ENCODE data around the gene RNF113B. TPM values are rescaled to one million over a fixed set of nuclear protein-coding genes. Genes with fewer than 3 reads are reported as not detected.

The RNF113B gene
- total and polyA plus RNA-seq, 2 experiments from 2014 or later: 0.94 TPM; not detected in 1

- peak within 1 kb of the TSS; percentile 92 for H3K4me3 ChIP-seq
- peaks cover 36% of the 10 kb centered on the region for H3K4me1 ChIP-seq (ENCODE audit: insufficient read depth)
- peak within 1 kb of the TSS; percentile 92 for H3K27ac ChIP-seq
- peak within 1 kb of the TSS; percentile 99 for H3K4me2 ChIP-seq
- TF ChIP-seq EZH2phosphoT487 (IDR thresholded peaks at IDR 0.05; ENCODE audit: low read depth, severe bottlenecking, unreplicated experiment): no peak
- peak; percentile 35 for TF ChIP-seq CTCF (IDR thresholded peaks at IDR 0.05; ENCODE audit: poor library complexity)
- no peak for TF ChIP-seq EZH2 (IDR thresholded peaks at IDR 0.05; ENCODE audit: borderline replicate concordance)
- peak; percentile 95 for DNase-seq (ENCODE audit: low spot score)
- H4K20me1 ChIP-seq (ENCODE audit: insufficient read depth, poor library complexity, severe bottlenecking): peaks cover 21% of the 10 kb centered on the region
- WGBS (ENCODE audit: low lambda C conversion rate, missing lambda C conversion rate): 2% methylated on average over 43 of the region's 98 CpGs
- H3K9me3 ChIP-seq (ENCODE audit: low read depth): no peaks in the 10 kb centered on the region
- peak within 1 kb of the TSS; percentile 99 for H2AFZ ChIP-seq
- H3K9me2 ChIP-seq (replicated peaks; ENCODE audit: insufficient read depth): no peaks in the 10 kb centered on the region
- H3K27me3 ChIP-seq: no peaks in the 10 kb centered on the region
- H3K79me2 ChIP-seq: peaks cover 36% of the 10 kb centered on the region
- H3K36me3 ChIP-seq (replicated peaks; ENCODE audit: insufficient read depth, low read depth): no peaks in the 10 kb centered on the region
Observed at GRCh38 chr13:98142380-98143156, 34.5 kb downstream of the RNF113B start, which contains the start of gene FARP1. Gene FARP1 (plus strand): TSS chr13:98143094. CDS start chr13:98213243, 70,149 bp downstream.

- H3K36me3 ChIP-seq (replicated peaks; ENCODE audit: insufficient read depth, low read depth): no peaks in the 10 kb centered on the region
- no peaks in the 10 kb centered on the region for H3K9me2 ChIP-seq (replicated peaks; ENCODE audit: insufficient read depth)
- H3K9me3 ChIP-seq (ENCODE audit: low read depth): no peaks in the 10 kb centered on the region
- H3K27me3 ChIP-seq: no peaks in the 10 kb centered on the region
- H2AFZ ChIP-seq: peak overlapping the region; percentile 99
- peak overlapping the region; percentile 92 for H3K27ac ChIP-seq
- DNase-seq (ENCODE audit: low spot score): peak; percentile 50
- H3K4me3 ChIP-seq: peak overlapping the region; percentile 92
- H3K79me2 ChIP-seq: peaks cover 28% of the 10 kb centered on the region
- no peak for TF ChIP-seq CTCF (IDR thresholded peaks at IDR 0.05; ENCODE audit: poor library complexity)
- no peak for TF ChIP-seq EZH2 (IDR thresholded peaks at IDR 0.05; ENCODE audit: borderline replicate concordance)
- TF ChIP-seq EZH2phosphoT487 (IDR thresholded peaks at IDR 0.05; ENCODE audit: low read depth, severe bottlenecking, unreplicated experiment): no peak
- WGBS (ENCODE audit: low lambda C conversion rate, missing lambda C conversion rate): 29% methylated on average over 27 of the region's 27 CpGs
- peaks cover 29% of the 10 kb centered on the region for H3K4me1 ChIP-seq (ENCODE audit: insufficient read depth)
- H4K20me1 ChIP-seq (ENCODE audit: insufficient read depth, poor library complexity, severe bottlenecking): peaks cover 18% of the 10 kb centered on the region
- peak overlapping the region; percentile 99 for H3K4me2 ChIP-seq
Observed at GRCh38 chr13:98141509-98142379, 35.3 kb downstream of the RNF113B start.

GRCh38 chr13:98141091-98141490 is 36.0 kb downstream of the RNF113B start:
- Histone ChIP-seq H3K9me2 (replicated peaks; ENCODE audit: insufficient read depth) (no peaks in the 10 kb centered on the region), H3K79me2 (peaks cover 21% of the 10 kb centered on the region), H3K4me2 (no peak overlapping the region), H3K36me3 (replicated peaks; ENCODE audit: insufficient read depth, low read depth) (no peaks in the 10 kb centered on the region), H3K27me3 (no peaks in the 10 kb centered on the region), H3K27ac (no peak overlapping the region), H3K9me3 (ENCODE audit: low read depth) (no peaks in the 10 kb centered on the region), H4K20me1 (ENCODE audit: insufficient read depth, poor library complexity, severe bottlenecking) (peaks cover 12% of the 10 kb centered on the region), H3K4me3 (no peak overlapping the region), H3K4me1 (ENCODE audit: insufficient read depth) (peaks cover 23% of the 10 kb centered on the region), H2AFZ (no peak overlapping the region)
- DNase-seq (ENCODE audit: low spot score): no peak
- over 99% methylated on average over 7 of the region's 7 CpGs for WGBS (ENCODE audit: low lambda C conversion rate, missing lambda C conversion rate)
- TF ChIP-seq EZH2 (IDR thresholded peaks at IDR 0.05; ENCODE audit: borderline replicate concordance) (no peak), EZH2phosphoT487 (IDR thresholded peaks at IDR 0.05; ENCODE audit: low read depth, severe bottlenecking, unreplicated experiment) (no peak), CTCF (IDR thresholded peaks at IDR 0.05; ENCODE audit: poor library complexity) (no peak)
